NCI-H446 (cell line): Measurements from ENCODE around the gene SPATA2.

ENCODE experiments used
- DNase-seq, 2 experiments: peaks; one replicate each; lab custom pipeline; 2025; lab: John Stamatoyannopoulos, UW

SPATA2 gene

GRCh38 chr20:49858076-49858585 lies 57.2 kb downstream of the SPATA2 start:
- DNase-seq: no peak

GRCh38 chr20:49856904-49857303 lies 58.4 kb downstream of the SPATA2 start:
- no peak for DNase-seq

- DNase-seq: no peak
Measured at GRCh38 chr20:49854190-49854875, 61.0 kb downstream of the SPATA2 start.

GRCh38 chr20:49853640-49854039 lies 61.7 kb downstream of the SPATA2 start:
- no peak for DNase-seq
